Activated naive CD4-positive, alpha-beta T cell (primary cell): Measurements from ENCODE around the gene TRAF3.

Experiments used
- DNase-seq, 4 experiments: peaks; one replicate each; lab custom pipeline; 2025; lab: John Stamatoyannopoulos, UW

TRAF3 gene

GRCh38 chr14:102778338-102779083, 1.3 kb downstream of the TRAF3 start:
- no peak for DNase-seq

- DNase-seq, result no peak
Observed at GRCh38 chr14:102779084-102779462, 1.8 kb downstream of the TRAF3 start.

GRCh38 chr14:102779574-102780315, 2.5 kb downstream of the TRAF3 start:
- DNase-seq, result no peak

- no peak for DNase-seq
Observed at GRCh38 chr14:102781063-102781462, 3.8 kb downstream of the TRAF3 start.

- no peak for DNase-seq
Observed at GRCh38 chr14:102782974-102783373, 5.7 kb downstream of the TRAF3 start.

- DNase-seq, result no peak
Observed at GRCh38 chr14:102784892-102785594, 7.8 kb downstream of the TRAF3 start.

DNA sequence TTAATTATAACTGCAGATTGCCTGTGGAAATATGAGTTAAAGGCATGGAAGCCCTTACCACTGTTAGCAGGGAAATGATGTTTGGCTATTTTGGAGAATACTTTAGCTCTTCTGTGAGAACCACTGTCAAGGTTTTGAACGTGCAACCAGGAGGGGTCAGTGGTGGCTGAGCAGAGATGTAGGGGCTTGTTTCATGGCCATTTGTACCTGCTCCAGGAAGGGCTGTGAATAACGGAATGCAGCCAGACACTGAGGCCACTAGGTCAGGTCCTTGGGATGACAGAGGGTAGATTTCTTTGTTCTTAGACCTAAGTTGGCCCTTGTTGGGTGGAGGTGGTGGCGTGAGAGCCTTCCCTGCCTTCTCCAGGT, 8.3 kb downstream of the TRAF3 start:
- DNase-seq, result no peak

- DNase-seq, result no peak
Observed at GRCh38 chr14:102786768-102787167, 9.5 kb downstream of the TRAF3 start.

DNA sequence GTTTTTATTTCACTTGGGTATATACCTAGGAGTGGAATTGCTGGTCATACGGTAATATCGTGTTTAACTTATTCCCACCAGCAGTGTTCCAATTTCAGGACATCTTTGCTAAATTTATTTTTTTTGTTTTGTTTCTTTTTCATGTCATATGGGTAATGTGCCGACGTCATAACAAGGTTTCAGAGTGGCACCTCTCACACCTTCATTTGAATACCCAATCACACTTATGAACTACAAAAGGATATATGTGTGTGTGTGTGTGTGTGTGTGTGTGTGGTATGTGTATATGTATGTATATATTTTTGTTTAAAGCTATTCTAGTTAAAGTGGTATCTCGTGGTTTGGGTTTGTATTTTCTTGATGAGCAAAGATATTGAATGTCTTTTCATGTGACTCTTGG, 12.1 kb downstream of the TRAF3 start:
- no peak for DNase-seq

GRCh38 chr14:102793531-102794328, 16.5 kb downstream of the TRAF3 start:
- no peak for DNase-seq

GRCh38 chr14:102795060-102795925, 18.0 kb downstream of the TRAF3 start:
- no peak for DNase-seq

DNA sequence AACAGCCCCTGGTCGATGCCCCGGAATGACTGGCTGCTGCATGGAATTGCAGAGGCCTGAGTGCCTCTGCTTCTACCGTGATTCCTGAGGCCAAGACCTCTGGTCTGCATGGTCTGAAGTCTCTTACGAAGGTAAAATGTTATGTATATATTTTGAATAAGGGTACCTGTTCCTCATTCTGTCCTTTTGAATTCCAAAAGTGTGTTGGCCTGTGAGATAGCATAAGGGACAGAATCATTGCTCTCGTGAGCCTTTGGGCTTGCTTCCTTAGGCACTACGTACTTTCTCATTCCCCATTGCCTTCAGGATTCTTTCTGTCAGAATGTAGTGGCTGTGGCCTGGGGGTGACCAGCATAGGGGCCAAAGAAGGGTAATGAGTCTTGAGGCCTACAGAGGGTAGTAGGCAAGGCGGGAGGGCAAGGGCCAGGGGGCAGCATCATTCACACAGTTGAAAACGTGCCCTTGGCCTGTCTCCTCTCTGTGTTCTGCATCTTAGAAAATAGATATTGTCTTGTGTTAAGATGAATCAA, 19.5 kb downstream of the TRAF3 start:
- DNase-seq, result no peak

DNA sequence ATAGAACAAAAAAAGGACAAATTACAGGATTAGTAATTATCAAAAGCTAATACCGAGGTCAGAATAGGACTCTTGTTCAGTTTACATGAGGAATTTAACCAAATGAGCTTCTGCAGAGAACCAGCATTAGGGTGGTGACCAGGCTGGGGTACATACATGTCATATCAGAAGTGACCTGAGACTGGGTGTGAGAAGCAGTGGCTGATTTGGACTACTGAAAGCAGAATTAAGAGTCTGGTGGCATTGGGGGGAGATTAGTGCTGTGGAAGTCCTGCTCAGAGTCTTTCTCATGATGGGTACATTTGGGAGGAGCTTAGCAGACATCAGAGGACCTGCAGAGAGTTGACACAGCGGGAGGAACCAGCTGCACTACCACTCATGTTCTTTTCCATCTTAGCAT, 21.7 kb downstream of the TRAF3 start:
- no peak for DNase-seq

GRCh38 chr14:102799684-102800562, 22.7 kb downstream of the TRAF3 start:
- DNase-seq, result no peak

DNA sequence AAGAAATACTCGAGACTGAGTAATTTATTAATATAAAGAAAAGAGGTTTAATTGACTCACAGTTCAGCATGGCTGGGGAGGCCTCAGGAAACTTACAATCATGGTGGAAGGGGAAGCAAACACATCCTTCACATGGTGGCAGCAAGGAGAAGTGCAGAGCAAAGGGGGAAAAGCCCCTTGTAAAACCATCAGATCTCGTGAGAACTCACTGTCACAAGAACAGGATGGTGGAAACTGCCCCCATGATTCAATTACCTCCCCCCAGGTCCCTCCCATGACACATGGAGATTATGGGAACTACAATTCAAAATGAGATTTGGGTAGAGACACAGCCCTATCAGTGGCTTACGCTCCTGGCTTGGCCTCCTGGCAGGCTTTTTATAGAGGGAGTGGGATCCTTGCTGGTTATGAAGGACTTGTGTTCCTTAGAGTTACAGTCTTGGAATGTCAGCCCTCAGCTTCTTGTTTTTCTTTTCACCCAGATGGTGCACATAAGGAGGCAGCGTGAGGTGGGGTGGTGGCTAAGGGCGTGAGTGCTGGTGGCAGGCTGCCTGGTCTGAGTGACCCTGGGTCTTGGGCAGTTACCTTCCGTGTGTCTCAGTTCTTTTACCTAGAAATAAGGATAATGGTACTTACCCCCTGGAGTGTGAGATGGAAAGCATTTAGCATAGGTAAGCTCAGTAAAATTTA, 25.7 kb downstream of the TRAF3 start:
- no peak for DNase-seq

DNA sequence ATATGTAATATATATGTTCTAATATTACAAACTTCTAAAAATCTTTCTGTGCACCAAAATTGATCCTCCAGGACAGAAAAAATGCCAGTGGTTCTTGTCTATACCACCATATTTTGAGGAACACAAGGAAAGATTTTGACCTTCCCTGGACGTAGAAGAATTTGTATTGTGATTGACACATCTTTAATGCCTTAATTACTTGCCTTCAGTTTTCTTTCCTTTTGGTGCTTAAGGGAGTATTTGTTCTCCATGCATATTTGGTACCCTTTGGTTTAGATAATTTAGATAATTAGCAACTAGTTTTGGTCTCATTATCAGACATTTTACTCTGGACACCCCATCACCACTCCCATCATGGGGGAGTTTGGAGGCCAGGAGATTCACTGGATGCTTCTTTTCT, 27.6 kb downstream of the TRAF3 start:
- DNase-seq, result no peak

- DNase-seq, result no peak
Observed at GRCh38 chr14:102805371-102805891, 28.2 kb downstream of the TRAF3 start.

DNA sequence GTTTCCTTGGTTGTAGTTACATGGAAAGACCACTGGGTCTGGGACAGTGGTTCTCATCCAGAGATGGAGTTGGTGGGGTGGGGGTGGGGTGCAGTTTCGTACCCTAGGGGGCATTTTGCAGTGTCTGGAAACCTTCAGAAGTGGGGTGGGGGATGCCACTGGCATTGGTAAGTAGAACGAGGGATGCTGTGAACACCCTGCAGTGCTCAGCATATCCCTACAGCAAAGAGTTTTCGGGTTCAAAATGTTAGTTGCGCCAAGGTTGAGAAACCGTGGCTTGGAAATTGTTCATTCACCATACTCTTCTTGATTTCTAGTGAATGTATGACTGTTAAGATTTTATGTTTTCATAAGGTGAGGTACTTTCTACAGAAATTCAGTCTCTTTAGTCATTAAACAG, 28.7 kb downstream of the TRAF3 start:
- no peak for DNase-seq

DNA sequence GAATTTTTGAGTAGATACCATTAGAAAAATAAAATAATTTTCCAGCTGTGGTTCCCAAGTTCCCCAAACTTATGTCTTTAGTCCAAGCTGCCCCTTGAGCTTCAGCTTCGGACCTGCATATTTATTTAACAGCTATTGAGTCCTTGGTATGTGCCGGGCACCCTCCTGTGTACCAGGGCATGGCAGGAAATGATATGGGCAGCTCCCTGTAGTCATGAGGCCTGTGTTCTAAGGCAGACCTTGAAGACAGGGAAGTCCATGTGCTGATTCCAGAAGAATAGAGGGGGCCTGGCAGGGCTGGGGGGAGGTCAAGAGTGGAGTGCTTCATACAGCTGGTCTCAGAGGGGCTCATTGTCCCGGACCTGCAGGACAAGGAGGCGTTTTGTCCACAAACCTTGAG, 29.2 kb downstream of the TRAF3 start:
- DNase-seq, result no peak
